ENCODE results near the gene ACOT12.

The ACOT12 gene

GRCh38 chr5:81363093-81363871 is 30.7 kb downstream of the ACOT12 start:
- in situ Hi-C loops (cut with MboI; ENCODE audit: low pct_unique_long_range_greater_than_20kb, low sequenced_read_pairs, unreplicated experiment), result no loop called here
- no peak for DNase-seq (ENCODE audit: low spot score)
- TF ChIP-seq CTCF (IDR thresholded peaks at IDR 0.05; ENCODE audit: extremely low read depth, insufficient read depth, missing control alignments), result no peak

- in situ Hi-C loops (cut with MboI; ENCODE audit: low pct_unique_long_range_greater_than_20kb, low sequenced_read_pairs, unreplicated experiment), result no loop called here
- TF ChIP-seq CTCF (IDR thresholded peaks at IDR 0.05; ENCODE audit: extremely low read depth, insufficient read depth, missing control alignments), result no peak
- no peak for DNase-seq (ENCODE audit: low spot score)
Measured at GRCh38 chr5:81361600-81361999, 32.3 kb downstream of the ACOT12 start.

- in situ Hi-C loops (cut with MboI; ENCODE audit: low pct_unique_long_range_greater_than_20kb, low sequenced_read_pairs, unreplicated experiment), result no loop called here
- no peak for TF ChIP-seq CTCF (IDR thresholded peaks at IDR 0.05; ENCODE audit: extremely low read depth, insufficient read depth, missing control alignments)
Measured at GRCh38 chr5:81360640-81361039, 33.3 kb downstream of the ACOT12 start.

GRCh38 chr5:81359881-81360280 is 34.1 kb downstream of the ACOT12 start:
- no peak for DNase-seq (ENCODE audit: low spot score)
- TF ChIP-seq CTCF (IDR thresholded peaks at IDR 0.05; ENCODE audit: extremely low read depth, insufficient read depth, missing control alignments), result no peak
- in situ Hi-C loops (cut with MboI; ENCODE audit: low pct_unique_long_range_greater_than_20kb, low sequenced_read_pairs, unreplicated experiment), result no loop called here

More at GRCh38 chr5:81360640-81361039, 33.3 kb downstream of the ACOT12 start:
- DNase-seq (ENCODE audit: low spot score), result no peak

- in situ Hi-C loops (cut with MboI; ENCODE audit: low pct_unique_long_range_greater_than_20kb, low sequenced_read_pairs, unreplicated experiment), result no loop called here
- no peak for DNase-seq (ENCODE audit: low spot score)
- TF ChIP-seq CTCF (IDR thresholded peaks at IDR 0.05; ENCODE audit: extremely low read depth, insufficient read depth, missing control alignments), result no peak
Measured at GRCh38 chr5:81359108-81359507, 34.8 kb downstream of the ACOT12 start.

- in situ Hi-C loops (cut with MboI; ENCODE audit: low pct_unique_long_range_greater_than_20kb, low sequenced_read_pairs, unreplicated experiment), result no loop called here
- DNase-seq (ENCODE audit: low spot score), result no peak
- no peak for TF ChIP-seq CTCF (IDR thresholded peaks at IDR 0.05; ENCODE audit: extremely low read depth, insufficient read depth, missing control alignments)
Measured at GRCh38 chr5:81355291-81356251, 38.4 kb downstream of the ACOT12 start.

Measured in GM13977 (cell line).